Lower leg skin (tissue), 3 donors: ENCODE data around the gene APOL5.

Experiments used
- CTCF ChIP-seq, 3 donors: fragments of 450-650 bp; IDR thresholded peaks; one replicate each; pipeline ENCODE4 v1.5.1; 2016; ENCODE audit warnings: antibody characterized with exemption in 3 of 3, mild to moderate bottlenecking in 3 of 3, moderate library complexity in 2 of 3
- POLR2A ChIP-seq, 2 donors: fragments of 450-650 bp; IDR thresholded peaks; one replicate each; pipeline ENCODE4 v1.6.1; 2016 to 2017; ENCODE audit warnings: antibody characterized with exemption in 2 of 2, mild to moderate bottlenecking in 1 of 2, moderate library complexity in 1 of 2

DNA sequence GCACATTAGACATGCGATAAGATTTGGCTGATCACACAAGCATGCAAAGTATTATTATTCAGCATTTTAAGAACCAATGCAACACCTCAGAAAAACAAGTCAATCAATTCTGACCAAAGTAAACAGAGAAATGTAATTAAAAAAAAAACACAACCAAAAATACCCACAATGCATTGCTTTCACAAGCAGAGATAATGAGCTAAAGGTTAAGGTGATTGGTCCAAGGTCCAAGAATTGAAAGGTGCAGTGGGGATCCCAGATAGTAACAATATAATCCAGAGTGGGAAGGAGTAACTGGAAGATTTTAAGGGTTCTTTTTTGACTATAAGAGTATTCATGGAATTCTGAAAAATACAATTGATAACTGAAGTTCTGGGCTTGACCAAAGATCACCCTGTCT lies 39.0 kb downstream of the APOL5 start:
- TF ChIP-seq POLR2A (IDR thresholded peaks at IDR 0.05) (no peak), CTCF (IDR thresholded peaks at IDR 0.05) (no peak)
